CD14-positive monocyte (primary cell): Measurements from ENCODE around the gene C1QC. TPM values are rescaled to one million over a fixed set of nuclear protein-coding genes. Genes with fewer than 3 reads are reported as not detected.

Experiments
- DNase-seq, 3 donors: peaks; one replicate each; pipeline ENCODE4 v3.0.0-alpha.2; 2011 to 2022
- H2AFZ ChIP-seq: 2 replicates; pipeline ENCODE4 v1.6.0; 2012; ENCODE audit warnings: mild to moderate bottlenecking, low read depth, low read length, inconsistent platforms; ENCODE audit not compliant: insufficient read depth, poor library complexity, severe bottlenecking
- H3K27ac ChIP-seq, 2 donors: 1 replicate in 1 of 2; 2 replicates in 1 of 2; pipeline ENCODE4 v1.5.1; 2012 to 2013; ENCODE audit warnings: low read length in 2 of 2, control low read depth in 1 of 2, inconsistent platforms in 1 of 2, low read depth in 1 of 2, mild to moderate bottlenecking in 1 of 2
- H3K27me3 ChIP-seq, 2 donors: one replicate each; pipeline versions ENCODE4 v1.6.0 to v1.6.1; 2011 to 2013; ENCODE audit warnings: low read length in 2 of 2; ENCODE audit not compliant: control insufficient read depth in 2 of 2, insufficient read depth in 2 of 2
- H3K36me3 ChIP-seq, 2 donors: replicated peaks in 1 of 2; 1 replicate in 1 of 2; 2 replicates in 1 of 2; pipeline versions ENCODE4 v1.5.1 to v1.6.1; 2012 to 2013; ENCODE audit warnings: low read length in 2 of 2, control low read depth in 1 of 2, inconsistent platforms in 1 of 2, mild to moderate bottlenecking in 1 of 2; ENCODE audit not compliant: insufficient read depth in 2 of 2, control insufficient read depth in 1 of 2
- H3K4me1 ChIP-seq, 2 donors: 1 replicate in 1 of 2; 2 replicates in 1 of 2; pipeline versions ENCODE4 v1.5.1 to v1.6.1; 2012 to 2013; ENCODE audit warnings: low read length in 2 of 2, control low read depth in 1 of 2, inconsistent platforms in 1 of 2, mild to moderate bottlenecking in 1 of 2, moderate library complexity in 1 of 2; ENCODE audit not compliant: insufficient read depth in 2 of 2, control insufficient read depth in 1 of 2
- H3K4me2 ChIP-seq: replicated peaks from 2 replicates; pipeline ENCODE3; 2012; ENCODE audit warnings: low read length, moderate library complexity, mild to moderate bottlenecking; ENCODE audit not compliant: poor library complexity, severe bottlenecking; ENCODE audit errors: extremely low read depth
- H3K4me3 ChIP-seq, 3 experiments: fragments of 200-600 bp in 1 of 3; sonication (generic) in 1 of 3; replicated peaks in 1 of 3; 1 replicate in 2 of 3; 2 replicates in 1 of 3; pipeline ENCODE4 v1.5.1; 2011 to 2013; ENCODE audit warnings: low read length in 3 of 3, mild to moderate bottlenecking in 3 of 3, control low read depth in 2 of 3, low read depth in 2 of 3, inconsistent platforms in 1 of 3, moderate library complexity in 1 of 3
- H3K79me2 ChIP-seq: 2 replicates; pipeline ENCODE4 v1.6.0; 2012; ENCODE audit warnings: mild to moderate bottlenecking, control low read depth, inconsistent platforms, low read length, moderate library complexity; ENCODE audit not compliant: insufficient read depth
- H3K9ac ChIP-seq: 2 replicates; pipeline ENCODE4 v1.6.0; 2017; ENCODE audit warnings: low read length, mild to moderate bottlenecking; ENCODE audit not compliant: insufficient read depth, poor library complexity, severe bottlenecking
- H3K9me3 ChIP-seq, 2 donors: replicated peaks in 1 of 2; 1 replicate in 1 of 2; 2 replicates in 1 of 2; pipeline versions ENCODE4 v1.5.1 to v1.6.1; 2012 to 2013; ENCODE audit warnings: low read length in 2 of 2, control low read depth in 1 of 2; ENCODE audit not compliant: control insufficient read depth in 1 of 2, insufficient read depth in 1 of 2
- H4K20me1 ChIP-seq: 2 replicates; pipeline ENCODE4 v1.6.0; 2012; ENCODE audit warnings: mild to moderate bottlenecking, low read length, control low read depth, moderate library complexity; ENCODE audit not compliant: insufficient read depth
- H3K27ac Mint-ChIP-seq, 7 donors: one replicate each; pipeline ENCODE4 v1.8.0; 2020; ENCODE audit warnings: mild to moderate bottlenecking in 7 of 7, mixed read lengths in 7 of 7, moderate library complexity in 6 of 7, inconsistent platforms in 2 of 7
- H3K27me3 Mint-ChIP-seq, 3 donors: one replicate each; pipeline ENCODE4 v1.8.0; 2021 to 2022; ENCODE audit warnings: low read depth in 3 of 3, mild to moderate bottlenecking in 3 of 3, mixed read lengths in 3 of 3, moderate library complexity in 3 of 3, inconsistent platforms in 1 of 3
- H3K36me3 Mint-ChIP-seq, 2 donors: one replicate each; pipeline ENCODE4 v1.8.0; 2020; ENCODE audit warnings: mixed read lengths in 2 of 2, inconsistent platforms in 1 of 2, mild to moderate bottlenecking in 1 of 2
- H3K4me1 Mint-ChIP-seq: one replicate; pipeline ENCODE4 v1.8.0; 2020; ENCODE audit warnings: mild to moderate bottlenecking, mixed read lengths
- H3K4me3 Mint-ChIP-seq, 2 donors: one replicate each; pipeline ENCODE4 v1.8.0; 2020; ENCODE audit warnings: mild to moderate bottlenecking in 2 of 2, mixed read lengths in 2 of 2, moderate library complexity in 1 of 2
- H3K9me3 Mint-ChIP-seq, 7 donors: one replicate each; pipeline ENCODE4 v1.8.0; 2020 to 2022; ENCODE audit warnings: mixed read lengths in 7 of 7, mild to moderate bottlenecking in 6 of 7, moderate library complexity in 6 of 7, inconsistent platforms in 2 of 7
- WGBS: methylation state at CpG from one replicate; pipeline ENCODE4 v1.1.5; 2013; ENCODE audit warnings: missing lambda C conversion rate; ENCODE audit not compliant: insufficient coverage; 5-methylcytosine and 5-hydroxymethylcytosine counted together
- intact Hi-C, 2 donors: fragments of 100-400 bp; cut with micrococcal nuclease; formaldehyde crosslinking; loops; one replicate each; pipeline versions ENCODE4 v1.15.0 to v1.15.1; 2023
- polyA plus RNA-seq, 3 donors: library from polyadenylated mRNA; depleted of rRNA in 1 of 3; unstranded in 2 of 3; stranded (reverse) in 1 of 3; fragments of 300-500 nt in 2 of 3; fragments of >200 nt in 1 of 3; fragmentation: Illumina TruSeq in 2 of 3; gene quantifications; 1 replicate in 2 of 3; 2 replicates in 1 of 3; pipeline ENCODE4 v1.2.3, GENCODE V29; 2012 to 2021
- TF ChIP-seq, protein P1 (sequence below): fragments of 200-600 bp; IDR thresholded peaks from one replicate; pipeline ENCODE4 v1.8.0; 2022; ENCODE audit warnings: antibody characterized with exemption, mild to moderate bottlenecking

Gene C1QC
- polyA plus RNA-seq, 3 donors = 0.74 to 3.6 (median 0.85) TPM

DNA sequence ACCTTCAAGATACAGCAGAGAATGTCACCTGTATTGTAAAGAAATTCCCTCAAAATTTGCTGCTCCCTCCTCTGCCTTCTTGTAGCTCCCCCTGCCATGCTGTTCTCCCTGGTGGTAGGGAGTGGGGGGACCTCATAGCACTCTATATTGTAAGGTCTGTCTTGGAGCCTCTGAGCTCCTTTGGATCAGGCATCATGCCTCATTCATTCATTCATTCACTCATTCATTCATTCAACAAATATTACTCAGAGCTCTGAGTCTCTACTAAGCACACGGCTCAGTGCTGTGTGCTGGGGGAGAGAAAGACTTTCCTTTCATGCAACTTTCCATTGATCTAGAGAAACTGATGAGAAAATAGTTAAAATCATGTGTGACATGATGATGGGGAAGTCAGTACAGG lies 40.1 kb downstream of the C1QC start:
- H3K9me3 ChIP-seq = no peaks in the 10 kb centered on the region
- H3K4me2 ChIP-seq = no peak overlapping the region
- intact Hi-C loops = no loop called here
- no peaks in the 10 kb centered on the region for H3K27me3 ChIP-seq
- no peak overlapping the region for H3K4me3 Mint-ChIP-seq
- H3K79me2 ChIP-seq = no peaks in the 10 kb centered on the region
- H3K4me1 Mint-ChIP-seq = no peaks in the 10 kb centered on the region
- DNase-seq = no peak
- H3K36me3 ChIP-seq = no peaks in the 10 kb centered on the region
- no peak overlapping the region for H3K9ac ChIP-seq
- H3K27me3 Mint-ChIP-seq = peaks cover 3 to 7% (median 7%) of the 10 kb centered on the region in 3 donors
- H3K27ac Mint-ChIP-seq = peak overlapping the region in 1 of 7 donors; percentile 11
- TF ChIP-seq, protein P1, sequence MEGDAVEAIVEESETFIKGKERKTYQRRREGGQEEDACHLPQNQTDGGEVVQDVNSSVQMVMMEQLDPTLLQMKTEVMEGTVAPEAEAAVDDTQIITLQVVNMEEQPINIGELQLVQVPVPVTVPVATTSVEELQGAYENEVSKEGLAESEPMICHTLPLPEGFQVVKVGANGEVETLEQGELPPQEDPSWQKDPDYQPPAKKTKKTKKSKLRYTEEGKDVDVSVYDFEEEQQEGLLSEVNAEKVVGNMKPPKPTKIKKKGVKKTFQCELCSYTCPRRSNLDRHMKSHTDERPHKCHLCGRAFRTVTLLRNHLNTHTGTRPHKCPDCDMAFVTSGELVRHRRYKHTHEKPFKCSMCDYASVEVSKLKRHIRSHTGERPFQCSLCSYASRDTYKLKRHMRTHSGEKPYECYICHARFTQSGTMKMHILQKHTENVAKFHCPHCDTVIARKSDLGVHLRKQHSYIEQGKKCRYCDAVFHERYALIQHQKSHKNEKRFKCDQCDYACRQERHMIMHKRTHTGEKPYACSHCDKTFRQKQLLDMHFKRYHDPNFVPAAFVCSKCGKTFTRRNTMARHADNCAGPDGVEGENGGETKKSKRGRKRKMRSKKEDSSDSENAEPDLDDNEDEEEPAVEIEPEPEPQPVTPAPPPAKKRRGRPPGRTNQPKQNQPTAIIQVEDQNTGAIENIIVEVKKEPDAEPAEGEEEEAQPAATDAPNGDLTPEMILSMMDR = no peak
- H3K9me3 Mint-ChIP-seq = no peaks in the 10 kb centered on the region
- no peak overlapping the region for H2AFZ ChIP-seq
- no peaks in the 10 kb centered on the region for H3K36me3 Mint-ChIP-seq
- no CpG with 5 or more reads among the region's 1 CpG for WGBS
- no peaks in the 10 kb centered on the region for H4K20me1 ChIP-seq
- no peaks in the 10 kb centered on the region for H3K4me1 ChIP-seq
- H3K4me3 ChIP-seq = no peak overlapping the region
- H3K27ac ChIP-seq = no peak overlapping the region

DNA sequence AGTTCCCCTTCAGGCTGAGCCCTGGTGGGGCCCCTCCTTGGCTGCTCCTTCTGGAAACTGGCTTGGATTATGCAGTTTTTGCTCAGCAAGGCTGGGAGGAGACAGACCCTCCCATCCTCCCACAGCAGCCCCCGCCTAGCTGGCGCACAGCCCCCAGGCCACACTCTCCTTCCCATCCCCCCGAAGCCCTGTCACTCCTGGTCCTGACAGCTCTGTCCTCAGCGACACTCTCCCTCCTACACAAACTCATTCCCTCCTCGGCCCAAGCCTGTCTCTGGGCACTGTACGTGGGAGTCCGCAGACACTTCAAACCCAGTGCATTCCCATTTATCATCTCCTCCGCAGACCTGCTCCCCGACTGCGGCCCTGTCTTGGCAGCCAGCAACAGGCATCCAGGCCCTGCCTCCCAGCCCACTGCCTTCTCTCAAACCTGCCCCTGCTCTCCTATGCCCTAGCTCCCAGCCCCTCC lies 42.2 kb downstream of the C1QC start:
- TF ChIP-seq, protein P1 = no peak
- Mint-ChIP-seq H3K27me3 (peaks cover 7 to 9% (median 7%) of the 10 kb centered on the region in 3 donors), H3K27ac (peak overlapping the region in 1 of 7 donors; percentile 25), H3K4me1 (no peaks in the 10 kb centered on the region), H3K9me3 (no peaks in the 10 kb centered on the region), H3K36me3 (no peaks in the 10 kb centered on the region), H3K4me3 (no peak overlapping the region)
- Histone ChIP-seq H3K4me2 (no peak overlapping the region), H3K9me3 (no peaks in the 10 kb centered on the region), H3K27ac (no peak overlapping the region), H3K4me3 (no peak overlapping the region), H4K20me1 (no peaks in the 10 kb centered on the region), H3K4me1 (no peaks in the 10 kb centered on the region), H3K27me3 (no peaks in the 10 kb centered on the region), H2AFZ (no peak overlapping the region), H3K9ac (no peak overlapping the region), H3K36me3 (no peaks in the 10 kb centered on the region), H3K79me2 (no peaks in the 10 kb centered on the region)
- DNase-seq = no peak
- 84% methylated on average over 10 of the region's 10 CpGs for WGBS
- intact Hi-C loops = no loop called here
